Common myeloid progenitor, CD34-positive (primary cell): Measurements from ENCODE around the gene EIF2D.

Experiments
- CTCF ChIA-PET: fragments of 350-600 bp; sonication (Branson Sonifier 250); formaldehyde crosslinking; loops from one replicate; lab custom pipeline; 2021; ENCODE audit warnings: antibody characterized with exemption; lab: Charles Lee
- POLR2A ChIA-PET: fragments of 350-600 bp; sonication (Branson Sonifier 250); formaldehyde crosslinking; loops from one replicate; lab custom pipeline; 2021; ENCODE audit warnings: antibody characterized with exemption; lab: Charles Lee
- DNase-seq, 3 donors: peaks; one replicate each; pipeline versions ENCODE4 v3.0.0 to v3.0.0-alpha.2; 2013
- H3K27ac ChIP-seq, 2 experiments: 1 replicate in 1 of 2; 2 replicates in 1 of 2; pipeline ENCODE4 v1.7.0; 2013; ENCODE audit warnings: inconsistent platforms in 2 of 2, low read length in 2 of 2, mild to moderate bottlenecking in 2 of 2, low read depth in 1 of 2, moderate library complexity in 1 of 2; ENCODE audit not compliant: severe bottlenecking in 2 of 2, insufficient read depth in 1 of 2, poor library complexity in 1 of 2
- H3K27me3 ChIP-seq, 5 experiments: replicated peaks in 2 of 5; 1 replicate in 3 of 5; 2 replicates in 2 of 5; pipeline versions ENCODE4 v1.6.1 to v1.7.0; 2013; ENCODE audit warnings: low read length in 4 of 5, mild to moderate bottlenecking in 2 of 5, moderate library complexity in 2 of 5, inconsistent platforms in 1 of 5; ENCODE audit not compliant: insufficient read depth in 5 of 5, control insufficient read depth in 4 of 5
- H3K36me3 ChIP-seq, 4 experiments: 1 replicate in 2 of 4; 2 replicates in 2 of 4; pipeline versions ENCODE4 v1.6.1 to v1.7.0; 2013; ENCODE audit warnings: low read length in 3 of 4, control low read depth in 1 of 4, mild to moderate bottlenecking in 1 of 4; ENCODE audit not compliant: control insufficient read depth in 4 of 4, insufficient read depth in 4 of 4
- H3K4me1 ChIP-seq, 4 experiments: 1 replicate in 3 of 4; 2 replicates in 1 of 4; pipeline versions ENCODE4 v1.6.1 to v1.7.1; 2013; ENCODE audit warnings: low read length in 3 of 4, mild to moderate bottlenecking in 3 of 4, control low read depth in 1 of 4, inconsistent platforms in 1 of 4, moderate library complexity in 1 of 4; ENCODE audit not compliant: control insufficient read depth in 4 of 4, insufficient read depth in 4 of 4; ENCODE audit errors: control extremely low read depth in 1 of 4
- H3K4me3 ChIP-seq, 7 experiments: 1 replicate in 4 of 7; 2 replicates in 3 of 7; pipeline versions ENCODE4 v1.5.1 to v1.7.0; 2013; ENCODE audit warnings: mild to moderate bottlenecking in 7 of 7, low read length in 6 of 7, moderate library complexity in 6 of 7, inconsistent platforms in 2 of 7, low read depth in 2 of 7, control low read depth in 1 of 7; ENCODE audit not compliant: insufficient read depth in 4 of 7, control insufficient read depth in 1 of 7; ENCODE audit errors: extremely low read depth in 1 of 7
- H3K9me3 ChIP-seq, 5 experiments: 1 replicate in 4 of 5; 2 replicates in 1 of 5; pipeline versions ENCODE4 v1.6.1 to v1.7.1; 2013; ENCODE audit warnings: low read length in 4 of 5, mild to moderate bottlenecking in 2 of 5, inconsistent platforms in 1 of 5, low read depth in 1 of 5, moderate library complexity in 1 of 5; ENCODE audit not compliant: control insufficient read depth in 4 of 5, insufficient read depth in 2 of 5; ENCODE audit errors: control extremely low read depth in 1 of 5
- WGBS: methylation state at CpG from one replicate; pipeline ENCODE4 v1.1.5; 2013; ENCODE audit not compliant: insufficient coverage; 5-methylcytosine and 5-hydroxymethylcytosine counted together

The EIF2D gene

GRCh38 chr1:206550446-206550845, 61.8 kb downstream of the EIF2D start:
- Histone ChIP-seq H3K27me3 (no peaks in the 10 kb centered on the region), H3K9me3 (no peaks in the 10 kb centered on the region), H3K36me3 (no peaks in the 10 kb centered on the region), H3K4me1 (peaks cover 0 to 6% (median 2%) of the 10 kb centered on the region in 4 experiments), H3K4me3 (no peak overlapping the region), H3K27ac (no peak overlapping the region)
- WGBS: 100% methylated on average over 1 of the region's 2 CpGs
- DNase-seq: peak in 2 of 3 donors; percentile 30 to 36
- POLR2A ChIA-PET: no interaction called here
- CTCF ChIA-PET: interaction anchor here (1.2 to 21.6 kb wide), 5 partner anchors 11 to 60 kb away, joined by 3 to 395 read pairs (median 3); no protein-coding TSS in a partner anchor

- Histone ChIP-seq H3K36me3 (no peaks in the 10 kb centered on the region), H3K4me3 (no peak overlapping the region), H3K27me3 (no peaks in the 10 kb centered on the region), H3K27ac (no peak overlapping the region), H3K4me1 (peaks cover 0 to 5% (median 2%) of the 10 kb centered on the region in 4 experiments), H3K9me3 (no peaks in the 10 kb centered on the region)
- CTCF ChIA-PET: interaction anchor here (1.3 to 11.2 kb wide), 6 partner anchors 13 to 60 kb away, joined by 3 to 270 read pairs (median 4); no protein-coding TSS in a partner anchor
- 88% methylated on average over 5 of the region's 7 CpGs for WGBS
- no peak for DNase-seq
- POLR2A ChIA-PET: no interaction called here
These were observed 65.2 kb downstream of the EIF2D start for GRCh38 chr1:206547104-206547503.

- Histone ChIP-seq H3K4me3 (no peak overlapping the region), H3K9me3 (no peaks in the 10 kb centered on the region), H3K27me3 (no peaks in the 10 kb centered on the region), H3K4me1 (peaks cover 0 to 5% (median 2%) of the 10 kb centered on the region in 4 experiments), H3K27ac (no peak overlapping the region), H3K36me3 (no peaks in the 10 kb centered on the region)
- no CpG with 5 or more reads among the region's 1 CpG for WGBS
- POLR2A ChIA-PET: interaction anchor here (0.6 to 1.6 kb wide), 3 partner anchors 11 to 42 kb away, joined by 3 to 10 read pairs (median 5); no protein-coding TSS in a partner anchor
- no peak for DNase-seq
- CTCF ChIA-PET: interaction anchor here (0.7 to 11.2 kb wide), 24 partner anchors 10 to 435 kb away, joined by 3 to 270 read pairs (median 5); partner anchors contain the start of genes IKBKE and RASSF5
These were observed 66.9 kb downstream of the EIF2D start for GRCh38 chr1:206545351-206545750.

GRCh38 chr1:206544562-206545257, 67.6 kb downstream of the EIF2D start:
- H3K36me3 ChIP-seq: no peaks in the 10 kb centered on the region
- H3K27ac ChIP-seq: no peak overlapping the region
- H3K9me3 ChIP-seq: no peaks in the 10 kb centered on the region
- WGBS: 59% methylated on average over 2 of the region's 9 CpGs
- POLR2A ChIA-PET: interaction anchor here (0.6 to 1.6 kb wide), 3 partner anchors 11 to 43 kb away, joined by 3 to 10 read pairs (median 5); no protein-coding TSS in a partner anchor
- CTCF ChIA-PET: interaction anchor here (0.7 to 11.2 kb wide), 25 partner anchors 9 to 435 kb away, joined by 3 to 270 read pairs (median 5); partner anchors contain the start of genes IKBKE and RASSF5
- no peaks in the 10 kb centered on the region for H3K27me3 ChIP-seq
- DNase-seq: peak; percentile 56 to 68 (median 61)
- peaks cover 0 to 5% (median 2%) of the 10 kb centered on the region in 4 experiments for H3K4me1 ChIP-seq
- H3K4me3 ChIP-seq: no peak overlapping the region
